GM23338 (cell line): ENCODE results near the gene COQ8B. TPM values are rescaled to one million over a fixed set of nuclear protein-coding genes. Genes with fewer than 3 reads are reported as not detected.
A peak's percentile ranks its signal among the peaks of the same experiment; 100 is the strongest.

Source experiments
- ATAC-seq: fragments of 200-7000 bp; cut with Tn5 transposase; 3 replicates; pipeline ENCODE4 v1.9.1; 2020
- DNase-seq: peaks from one replicate; pipeline ENCODE4 v3.0.0-alpha.2; 2015; ENCODE audit warnings: low spot score
- H2AFZ ChIP-seq: fragments of 200-600 bp; sonication (generic); 2 replicates; pipeline ENCODE4 v1.8.0; 2016; ENCODE audit warnings: antibody characterized with exemption, mild to moderate bottlenecking, moderate library complexity
- H3F3A ChIP-seq: fragments of 200-600 bp; sonication (generic); replicated peaks from 2 replicates; pipeline ENCODE4 v1.8.0; 2017; ENCODE audit warnings: antibody characterized with exemption, mixed run types, low read depth
- H3K27ac ChIP-seq: fragments of 200-600 bp; sonication (generic); 2 replicates; pipeline ENCODE4 v1.6.1; 2016; ENCODE audit warnings: low read depth
- H3K27me3 ChIP-seq: fragments of 200-600 bp; sonication (generic); 2 replicates; pipeline ENCODE4 v1.8.0; 2016; ENCODE audit warnings: mild to moderate bottlenecking, mixed run types, moderate library complexity; ENCODE audit not compliant: insufficient read depth
- H3K36me3 ChIP-seq: fragments of 200-600 bp; sonication (generic); 2 replicates; pipeline ENCODE4 v1.8.0; 2016; ENCODE audit warnings: mild to moderate bottlenecking; ENCODE audit not compliant: insufficient read depth
- H3K4me1 ChIP-seq: fragments of 200-600 bp; sonication (generic); 2 replicates; pipeline ENCODE4 v1.8.0; 2016; ENCODE audit warnings: mild to moderate bottlenecking, moderate library complexity; ENCODE audit not compliant: insufficient read depth
- H3K4me2 ChIP-seq: fragments of 200-600 bp; sonication (generic); 2 replicates; pipeline ENCODE4 v1.7.1; 2017; ENCODE audit warnings: mixed run types
- H3K4me3 ChIP-seq: fragments of 200-600 bp; sonication (generic); 2 replicates; pipeline ENCODE4 v1.6.1; 2016; ENCODE audit warnings: mixed run types
- H3K79me2 ChIP-seq: fragments of 200-600 bp; sonication (generic); replicated peaks from 2 replicates; pipeline ENCODE4 v1.8.0; 2017; ENCODE audit warnings: mild to moderate bottlenecking; ENCODE audit not compliant: insufficient read depth
- H3K9me2 ChIP-seq: fragments of 200-600 bp; sonication (generic); 2 replicates; pipeline ENCODE4 v1.8.0; 2017; ENCODE audit not compliant: insufficient read depth
- H4K20me1 ChIP-seq: fragments of 200-600 bp; sonication (generic); replicated peaks from 2 replicates; pipeline ENCODE4 v1.8.0; 2017; ENCODE audit warnings: mild to moderate bottlenecking; ENCODE audit not compliant: insufficient read depth
- H3K27ac Mint-ChIP-seq: 2 replicates; pipeline ENCODE4 v1.8.0; 2020; ENCODE audit warnings: inconsistent platforms, mild to moderate bottlenecking, moderate library complexity, mixed read lengths
- H3K27me3 Mint-ChIP-seq: 3 replicates; pipeline ENCODE4 v1.8.0; 2022; ENCODE audit warnings: low read depth, mild to moderate bottlenecking, moderate library complexity, mixed read lengths, inconsistent platforms; ENCODE audit not compliant: insufficient read depth, poor library complexity
- H3K36me3 Mint-ChIP-seq: 3 replicates; pipeline ENCODE4 v1.8.0; 2021; ENCODE audit warnings: low read depth, mild to moderate bottlenecking, inconsistent platforms, moderate library complexity, mixed read lengths
- H3K4me1 Mint-ChIP-seq: 3 replicates; pipeline ENCODE4 v1.8.0; 2020; ENCODE audit warnings: mild to moderate bottlenecking, inconsistent platforms, mixed read lengths
- H3K4me3 Mint-ChIP-seq: 3 replicates; pipeline ENCODE4 v1.8.0; 2021; ENCODE audit warnings: moderate library complexity, mild to moderate bottlenecking, inconsistent platforms, mixed read lengths
- H3K9me3 Mint-ChIP-seq: 3 replicates; pipeline ENCODE4 v1.8.0; 2020; ENCODE audit warnings: moderate library complexity, mild to moderate bottlenecking, inconsistent platforms, mixed read lengths
- CREB1 ChIP-seq: fragments of 250-450 bp; sonication (Bioruptor Pico); IDR thresholded peaks from 2 replicates; pipeline ENCODE4 v1.5.0; 2020; ENCODE audit warnings: low read depth, mild to moderate bottlenecking, moderate library complexity
- CTCF ChIP-seq, 2 experiments: fragments of 200-600 bp in 1 of 2; sonication (generic) in 1 of 2; conservative IDR thresholded peaks; 2 replicates each; pipeline versions ENCODE4 v1.5.1 to v1.6.1; 2016 to 2017; ENCODE audit warnings: antibody characterized with exemption in 2 of 2, low read depth in 2 of 2, mild to moderate bottlenecking in 2 of 2, moderate library complexity in 1 of 2
- ETS1 ChIP-seq: IDR thresholded peaks from 2 replicates; pipeline ENCODE4 v1.6.1; 2016; ENCODE audit warnings: antibody characterized with exemption
- EZH2 ChIP-seq: fragments of 200-600 bp; sonication (generic); IDR thresholded peaks from one replicate; pipeline ENCODE4 v1.8.0; 2017; ENCODE audit warnings: antibody characterized with exemption, mild to moderate bottlenecking, low read depth; ENCODE audit not compliant: unreplicated experiment
- EZH2phosphoT487 ChIP-seq: fragments of 200-600 bp; sonication (generic); IDR thresholded peaks from one replicate; pipeline ENCODE4 v1.8.1; 2018; ENCODE audit warnings: antibody characterized with exemption; ENCODE audit not compliant: unreplicated experiment
- JUNB ChIP-seq: IDR thresholded peaks from one replicate; pipeline ENCODE4 v1.6.1; 2016; ENCODE audit warnings: antibody characterized with exemption; ENCODE audit not compliant: unreplicated experiment
- NANOG ChIP-seq: IDR thresholded peaks from 2 replicates; pipeline ENCODE4 v1.6.1; 2016; ENCODE audit warnings: antibody characterized with exemption, borderline replicate concordance
- POLR2AphosphoS5 ChIP-seq: IDR thresholded peaks from 2 replicates; pipeline ENCODE4 v1.6.1; 2016; ENCODE audit warnings: antibody characterized with exemption, low read depth
- REST ChIP-seq: IDR thresholded peaks from one replicate; pipeline ENCODE4 v1.6.1; 2018; ENCODE audit warnings: antibody characterized with exemption; ENCODE audit not compliant: unreplicated experiment
- STAT1 ChIP-seq: IDR thresholded peaks from one replicate; pipeline ENCODE4 v1.6.1; 2016; ENCODE audit warnings: antibody characterized with exemption; ENCODE audit not compliant: unreplicated experiment
- ZNF114 ChIP-seq: fragments of 250-450 bp; sonication (Bioruptor Pico); IDR thresholded peaks from 2 replicates; pipeline ENCODE4 v1.5.0; 2020; ENCODE audit warnings: mild to moderate bottlenecking, moderate library complexity
- ZNF331 ChIP-seq: fragments of 250-450 bp; sonication (Bioruptor Pico); IDR thresholded peaks from 2 replicates; pipeline ENCODE4 v1.5.0; 2020; ENCODE audit warnings: low read depth, mild to moderate bottlenecking, moderate library complexity
- ZNF462 ChIP-seq: fragments of 250-450 bp; sonication (Bioruptor Pico); IDR thresholded peaks from 2 replicates; pipeline ENCODE4 v1.5.0; 2020; ENCODE audit warnings: mild to moderate bottlenecking, moderate library complexity
- polyA plus RNA-seq: library from polyadenylated mRNA; unstranded; fragments of >200 nt; fragmentation: Nextera tagmentation; extraction: Ambion mirVana; gene quantifications from 2 replicates; pipeline ENCODE4 v1.2.1, GENCODE V29; 2016
- total RNA-seq: library from RNA; depleted of rRNA; stranded (reverse); fragments of >200 nt; shearing (Covaris generic); gene quantifications from 2 replicates; pipeline ENCODE4 v1.2.3, GENCODE V29; 2014

The COQ8B gene
- total and polyA plus RNA-seq, 2 experiments from 2014 or later, result 13.9 to 59.6 TPM

- Mint-ChIP-seq H3K4me3 (no peak overlapping the region; the same call in 2 of the 3 replicates), H3K27ac (peak overlapping the region; percentile 59; the same call in 1 of the 2 replicates), H3K27me3 (peaks cover 16% of the 10 kb centered on the region), H3K9me3 (peaks cover 3% of the 10 kb centered on the region; the same call in 1 of the 3 replicates), H3K4me1 (peaks cover 18% of the 10 kb centered on the region), H3K36me3 (peaks cover 89% of the 10 kb centered on the region)
- H3K4me3 ChIP-seq, result peak overlapping the region; percentile 20; the same call in 1 of the 2 replicates
- peaks cover 49% of the 10 kb centered on the region for H3K36me3 ChIP-seq
- H3K9me2 ChIP-seq, result no peaks in the 10 kb centered on the region
- H3K79me2 ChIP-seq, result peaks cover 83% of the 10 kb centered on the region
- no peak for ATAC-seq
- peaks cover 64% of the 10 kb centered on the region for H4K20me1 ChIP-seq
- TF ChIP-seq EZH2phosphoT487 (no peak), ZNF462 (CRISPR knock-in tag) (no peak), ZNF114 (CRISPR knock-in tag) (no peak), POLR2AphosphoS5 (no peak), ETS1 (no peak), CTCF (conservative IDR thresholded peaks at IDR 0.05; ENCODE audit: low read depth in 2 of 2) (no peak), ZNF331 (CRISPR knock-in tag) (no peak), REST (no peak), CREB1 (no peak), JUNB (no peak), NANOG (no peak), EZH2 (no peak), STAT1 (no peak)
- no peak for DNase-seq
- peaks cover 17% of the 10 kb centered on the region; the same call in 1 of the 2 replicates for H3K4me1 ChIP-seq
- H3F3A ChIP-seq, result peaks cover 36% of the 10 kb centered on the region
- no peaks in the 10 kb centered on the region for H3K27me3 ChIP-seq
- H2AFZ ChIP-seq, result no peak overlapping the region
- no peak overlapping the region for H3K4me2 ChIP-seq
- no peak overlapping the region for H3K27ac ChIP-seq
These were observed 39.1 kb upstream of the COQ8B start for GRCh38 chr19:40755791-40756190.
